B cell (primary cell): Measurements from ENCODE around the gene STAT4. TPM values are rescaled to one million over a fixed set of nuclear protein-coding genes. Genes with fewer than 3 reads are reported as not detected.

Source experiments
- ATAC-seq: fragments of 200-7000 bp; cut with Tn5 transposase; one replicate; pipeline ENCODE4 v1.10.0; 2021; ENCODE audit warnings: low read depth, mild to moderate bottlenecking, moderate number of reproducible peaks, moderate library complexity
- CTCF ChIA-PET: fragments of 350-600 bp; sonication (Branson Sonifier 250); formaldehyde crosslinking; loops from one replicate; lab custom pipeline; 2021; ENCODE audit warnings: antibody characterized with exemption, inconsistent platforms; lab: Charles Lee
- POLR2A ChIA-PET: fragments of 350-600 bp; sonication (Branson Sonifier 250); formaldehyde crosslinking; loops from one replicate; lab custom pipeline; 2021; ENCODE audit warnings: antibody characterized with exemption; lab: Charles Lee
- DNase-seq: peaks from one replicate; pipeline ENCODE4 v3.0.0; 2013
- H2AFZ ChIP-seq: 2 replicates; pipeline ENCODE4 v1.6.1; 2012; ENCODE audit warnings: mild to moderate bottlenecking, low read depth, low read length; ENCODE audit not compliant: insufficient read depth, poor library complexity, severe bottlenecking
- H3K27ac ChIP-seq, 2 donors: 1 replicate in 1 of 2; 2 replicates in 1 of 2; pipeline ENCODE4 v1.5.1; 2012 to 2013; ENCODE audit warnings: low read length in 2 of 2, mild to moderate bottlenecking in 2 of 2, moderate library complexity in 1 of 2
- H3K27me3 ChIP-seq, 4 experiments: fragments of 200-600 bp in 1 of 4; sonication (generic) in 1 of 4; replicated peaks in 1 of 4; 1 replicate in 2 of 4; 2 replicates in 2 of 4; pipeline versions ENCODE4 v1.6.1 to v1.7.0; 2013 to 2016; ENCODE audit warnings: low read length in 3 of 4, mild to moderate bottlenecking in 2 of 4, mixed read lengths in 1 of 4, moderate library complexity in 1 of 4; ENCODE audit not compliant: insufficient read depth in 4 of 4, control insufficient read depth in 3 of 4; ENCODE audit errors: control extremely low read depth in 1 of 4
- H3K36me3 ChIP-seq, 2 experiments: replicated peaks in 1 of 2; 1 replicate in 1 of 2; 2 replicates in 1 of 2; pipeline versions ENCODE4 v1.6.1 to v1.7.1; 2013; ENCODE audit warnings: low read length in 1 of 2; ENCODE audit not compliant: insufficient read depth in 2 of 2, control insufficient read depth in 1 of 2; ENCODE audit errors: control extremely low read depth in 1 of 2, extremely low read depth in 1 of 2
- H3K4me1 ChIP-seq, 2 donors: fragments of 200-600 bp in 1 of 2; sonication (generic) in 1 of 2; 1 replicate in 1 of 2; 2 replicates in 1 of 2; pipeline versions ENCODE4 v1.5.1 to v1.6.1; 2013 to 2017; ENCODE audit warnings: low read length in 2 of 2; ENCODE audit not compliant: control insufficient read depth in 2 of 2, insufficient read depth in 2 of 2
- H3K4me2 ChIP-seq: replicated peaks from 2 replicates; pipeline ENCODE3; 2012; ENCODE audit warnings: mild to moderate bottlenecking, low read depth, low read length; ENCODE audit not compliant: poor library complexity, severe bottlenecking
- H3K4me3 ChIP-seq, 5 experiments: fragments of 200-600 bp in 1 of 5; sonication (generic) in 1 of 5; 1 replicate in 3 of 5; 2 replicates in 2 of 5; pipeline versions ENCODE4 v1.5.1 to v1.7.0; 2011 to 2016; ENCODE audit warnings: low read length in 4 of 5, mild to moderate bottlenecking in 4 of 5, low read depth in 2 of 5, control low read depth in 1 of 5, moderate library complexity in 1 of 5; ENCODE audit not compliant: insufficient read depth in 1 of 5; ENCODE audit errors: control extremely low read depth in 1 of 5, extremely low read depth in 1 of 5
- H3K79me2 ChIP-seq: fragments of 200-600 bp; sonication (generic); one replicate; pipeline ENCODE4 v1.6.0; 2016; ENCODE audit warnings: low read length; ENCODE audit not compliant: control insufficient read depth, insufficient read depth
- H3K9ac ChIP-seq: fragments of 200-600 bp; sonication (generic); 2 replicates; pipeline ENCODE4 v1.6.1; 2017; ENCODE audit warnings: mild to moderate bottlenecking, low read length, moderate library complexity
- H3K9me3 ChIP-seq, 3 donors: one replicate each; pipeline versions ENCODE4 v1.6.1 to v1.7.1; 2013; ENCODE audit warnings: low read length in 2 of 3; ENCODE audit not compliant: control insufficient read depth in 2 of 3, insufficient read depth in 1 of 3; ENCODE audit errors: control extremely low read depth in 1 of 3
- H4K20me1 ChIP-seq: 2 replicates; pipeline ENCODE4 v1.6.0; 2012; ENCODE audit warnings: mild to moderate bottlenecking, low read length; ENCODE audit not compliant: insufficient read depth, control insufficient read depth, poor library complexity, severe bottlenecking
- H3K27ac Mint-ChIP-seq: one replicate; pipeline ENCODE4 v1.8.0; 2021; ENCODE audit warnings: mixed read lengths
- H3K27me3 Mint-ChIP-seq: one replicate; pipeline ENCODE4 v1.8.0; 2021; ENCODE audit warnings: mixed read lengths
- H3K4me1 Mint-ChIP-seq: one replicate; pipeline ENCODE4 v1.8.0; 2021; ENCODE audit warnings: mixed read lengths
- H3K4me3 Mint-ChIP-seq: one replicate; pipeline ENCODE4 v1.8.0; 2021; ENCODE audit warnings: mixed read lengths
- H3K9me3 Mint-ChIP-seq: one replicate; pipeline ENCODE4 v1.8.0; 2022; ENCODE audit warnings: mixed read lengths; ENCODE audit not compliant: insufficient read depth
- CTCF ChIP-seq: fragments of 200-600 bp; IDR thresholded peaks from one replicate; pipeline ENCODE4 v1.8.0; 2022; ENCODE audit warnings: antibody characterized with exemption, mild to moderate bottlenecking
- EZH2 ChIP-seq: IDR thresholded peaks from 2 replicates; pipeline ENCODE4 v1.6.1; 2012; ENCODE audit warnings: borderline replicate concordance, low read depth, mild to moderate bottlenecking, moderate library complexity, low read length; ENCODE audit not compliant: insufficient read depth, poor library complexity, severe bottlenecking
- WGBS: methylation state at CpG from one replicate; pipeline ENCODE4 v1.1.5; 2013; ENCODE audit warnings: missing lambda C conversion rate; ENCODE audit not compliant: insufficient coverage; 5-methylcytosine and 5-hydroxymethylcytosine counted together
- intact Hi-C: fragments of 100-400 bp; cut with micrococcal nuclease; formaldehyde crosslinking; loops from one replicate; pipeline ENCODE4 v1.10.0; 2022
- polyA plus RNA-seq: library from polyadenylated mRNA; depleted of rRNA; stranded (reverse); fragments of >200 nt; gene quantifications from 2 replicates; pipeline ENCODE4 v1.2.3, GENCODE V29; 2012
- total RNA-seq, 2 donors: library from RNA; stranded (reverse); fragments of 120-200 nt in 1 of 2; gene quantifications; 1 replicate in 1 of 2; 2 replicates in 1 of 2; pipeline versions ENCODE4 v1.2.3 to v1.2.4, GENCODE V29; 2013 to 2022

Gene STAT4
- total and polyA plus RNA-seq, 2 donors (not counting 1 experiment from before 2014, with no cell fraction given), result 2.0 to 62.1 TPM

- Histone ChIP-seq H3K36me3 (no peaks in the 10 kb centered on the region), H3K4me1 (no peaks in the 10 kb centered on the region), H3K4me3 (no peak overlapping the region), H3K9ac (no peak overlapping the region), H3K9me3 (peaks cover 0 to 9% (median 2%) of the 10 kb centered on the region in 3 donors), H3K79me2 (no peaks in the 10 kb centered on the region), H3K4me2 (no peak overlapping the region), H2AFZ (no peak overlapping the region), H3K27me3 (no peaks in the 10 kb centered on the region), H3K27ac (no peak overlapping the region), H4K20me1 (no peaks in the 10 kb centered on the region)
- ATAC-seq (no peak), DNase-seq (no peak)
- intact Hi-C loops, result no loop called here
- ChIA-PET CTCF (interaction anchor here (1.1 to 1.2 kb wide), 2 partner anchors 35 to 68 kb away, joined by 3 read pairs; no protein-coding TSS in a partner anchor), POLR2A (no interaction called here)
- Mint-ChIP-seq H3K9me3 (no peaks in the 10 kb centered on the region), H3K27ac (no peak overlapping the region), H3K4me1 (no peaks in the 10 kb centered on the region), H3K4me3 (no peak overlapping the region), H3K27me3 (peaks cover 4% of the 10 kb centered on the region)
- TF ChIP-seq CTCF (no peak), EZH2 (no peak)
- no CpG with 5 or more reads among the region's 2 CpGs for WGBS
Observed at GRCh38 chr2:191087311-191087710, 63.5 kb downstream of the STAT4 start.

- CTCF ChIA-PET, result interaction anchor here (1.2 kb wide), 1 partner anchor 34 kb away, joined by 3 read pairs; no protein-coding TSS in a partner anchor
- H3K4me1 Mint-ChIP-seq, result no peaks in the 10 kb centered on the region
- H2AFZ ChIP-seq, result no peak overlapping the region
- H3K27ac Mint-ChIP-seq, result no peak overlapping the region
- no peaks in the 10 kb centered on the region for H3K79me2 ChIP-seq
- intact Hi-C loops, result no loop called here
- H3K4me1 ChIP-seq, result no peaks in the 10 kb centered on the region
- ATAC-seq (no peak), DNase-seq (no peak)
- H3K27me3 Mint-ChIP-seq, result peaks cover 4% of the 10 kb centered on the region
- POLR2A ChIA-PET, result no interaction called here
- no peak overlapping the region for H3K4me3 ChIP-seq
- TF ChIP-seq CTCF (no peak), EZH2 (no peak)
- H3K9me3 ChIP-seq, result peaks cover 0 to 9% (median 2%) of the 10 kb centered on the region in 3 donors
- no peak overlapping the region for H3K9ac ChIP-seq
- H3K9me3 Mint-ChIP-seq, result no peaks in the 10 kb centered on the region
- H3K27ac ChIP-seq, result no peak overlapping the region
- no peak overlapping the region for H3K4me2 ChIP-seq
- no peaks in the 10 kb centered on the region for H4K20me1 ChIP-seq
- H3K27me3 ChIP-seq, result no peaks in the 10 kb centered on the region
- no peak overlapping the region for H3K4me3 Mint-ChIP-seq
- no peaks in the 10 kb centered on the region for H3K36me3 ChIP-seq
Observed at GRCh38 chr2:191086706-191087105, 64.1 kb downstream of the STAT4 start.
